ENCODE results near the gene ADAM19.

ADAM19 gene

GRCh38 chr5:157481265-157481664 is 94.3 kb downstream of the ADAM19 start:
- H3K27ac ChIP-seq (ENCODE audit: low read depth, low read length): no peak overlapping the region
- no peak overlapping the region for H2AFZ ChIP-seq (ENCODE audit: low read length, unreplicated experiment)
- H3K36me3 ChIP-seq (ENCODE audit: insufficient read depth, low read length): no peaks in the 10 kb centered on the region
- no peaks in the 10 kb centered on the region for H3K79me2 ChIP-seq (ENCODE audit: control insufficient read depth, insufficient read depth, low read length, unreplicated experiment)
- H3K27me3 ChIP-seq (ENCODE audit: insufficient read depth, low read length): no peaks in the 10 kb centered on the region
- H3K4me3 ChIP-seq (ENCODE audit: low read depth, low read length): no peak overlapping the region
- no peaks in the 10 kb centered on the region for H3K4me1 ChIP-seq (ENCODE audit: control insufficient read depth, insufficient read depth, low read length, unreplicated experiment)

GRCh38 chr5:157479612-157480510 is 95.7 kb downstream of the ADAM19 start:
- Histone ChIP-seq H3K4me1 (ENCODE audit: control insufficient read depth, insufficient read depth, low read length, unreplicated experiment) (no peaks in the 10 kb centered on the region), H3K36me3 (ENCODE audit: insufficient read depth, low read length) (no peaks in the 10 kb centered on the region), H3K27me3 (ENCODE audit: insufficient read depth, low read length) (no peaks in the 10 kb centered on the region), H3K27ac (ENCODE audit: low read depth, low read length) (no peak overlapping the region), H3K79me2 (ENCODE audit: control insufficient read depth, insufficient read depth, low read length, unreplicated experiment) (no peaks in the 10 kb centered on the region), H2AFZ (ENCODE audit: low read length, unreplicated experiment) (no peak overlapping the region), H3K4me3 (ENCODE audit: low read depth, low read length) (no peak overlapping the region)

- H3K36me3 ChIP-seq (ENCODE audit: insufficient read depth, low read length): no peaks in the 10 kb centered on the region
- H3K4me1 ChIP-seq (ENCODE audit: control insufficient read depth, insufficient read depth, low read length, unreplicated experiment): no peaks in the 10 kb centered on the region
Observed at GRCh38 chr5:157479166-157479565, 96.4 kb downstream of the ADAM19 start.

GRCh38 chr5:157478726-157479125 is 96.8 kb downstream of the ADAM19 start:
- Histone ChIP-seq H2AFZ (ENCODE audit: low read length, unreplicated experiment) (no peak overlapping the region), H3K4me3 (ENCODE audit: low read depth, low read length) (no peak overlapping the region), H3K79me2 (ENCODE audit: control insufficient read depth, insufficient read depth, low read length, unreplicated experiment) (no peaks in the 10 kb centered on the region), H3K36me3 (ENCODE audit: insufficient read depth, low read length) (no peaks in the 10 kb centered on the region), H3K4me1 (ENCODE audit: control insufficient read depth, insufficient read depth, low read length, unreplicated experiment) (peaks cover 3% of the 10 kb centered on the region), H3K27ac (ENCODE audit: low read depth, low read length) (no peak overlapping the region), H3K27me3 (ENCODE audit: insufficient read depth, low read length) (no peaks in the 10 kb centered on the region)

More at GRCh38 chr5:157479166-157479565, 96.4 kb downstream of the ADAM19 start:
- Histone ChIP-seq H2AFZ (ENCODE audit: low read length, unreplicated experiment) (no peak overlapping the region), H3K27ac (ENCODE audit: low read depth, low read length) (no peak overlapping the region), H3K79me2 (ENCODE audit: control insufficient read depth, insufficient read depth, low read length, unreplicated experiment) (no peaks in the 10 kb centered on the region), H3K27me3 (ENCODE audit: insufficient read depth, low read length) (no peaks in the 10 kb centered on the region), H3K4me3 (ENCODE audit: low read depth, low read length) (no peak overlapping the region)

GRCh38 chr5:157477814-157478494 is 97.6 kb downstream of the ADAM19 start:
- Histone ChIP-seq H3K79me2 (ENCODE audit: control insufficient read depth, insufficient read depth, low read length, unreplicated experiment) (no peaks in the 10 kb centered on the region), H3K4me1 (ENCODE audit: control insufficient read depth, insufficient read depth, low read length, unreplicated experiment) (peaks cover 9% of the 10 kb centered on the region), H3K27me3 (ENCODE audit: insufficient read depth, low read length) (no peaks in the 10 kb centered on the region), H3K4me3 (ENCODE audit: low read depth, low read length) (no peak overlapping the region), H2AFZ (ENCODE audit: low read length, unreplicated experiment) (no peak overlapping the region), H3K27ac (ENCODE audit: low read depth, low read length) (no peak overlapping the region), H3K36me3 (ENCODE audit: insufficient read depth, low read length) (no peaks in the 10 kb centered on the region)

- Histone ChIP-seq H2AFZ (ENCODE audit: low read length, unreplicated experiment) (no peak overlapping the region), H3K27ac (ENCODE audit: low read depth, low read length) (no peak overlapping the region), H3K4me1 (ENCODE audit: control insufficient read depth, insufficient read depth, low read length, unreplicated experiment) (peaks cover 9% of the 10 kb centered on the region), H3K36me3 (ENCODE audit: insufficient read depth, low read length) (no peaks in the 10 kb centered on the region), H3K4me3 (ENCODE audit: low read depth, low read length) (no peak overlapping the region), H3K79me2 (ENCODE audit: control insufficient read depth, insufficient read depth, low read length, unreplicated experiment) (no peaks in the 10 kb centered on the region), H3K27me3 (ENCODE audit: insufficient read depth, low read length) (no peaks in the 10 kb centered on the region)
Observed at GRCh38 chr5:157476702-157477408, 98.7 kb downstream of the ADAM19 start.

- Histone ChIP-seq H3K27me3 (ENCODE audit: insufficient read depth, low read length) (no peaks in the 10 kb centered on the region), H3K36me3 (ENCODE audit: insufficient read depth, low read length) (no peaks in the 10 kb centered on the region), H3K27ac (ENCODE audit: low read depth, low read length) (no peak overlapping the region), H3K79me2 (ENCODE audit: control insufficient read depth, insufficient read depth, low read length, unreplicated experiment) (no peaks in the 10 kb centered on the region), H3K4me3 (ENCODE audit: low read depth, low read length) (no peak overlapping the region), H3K4me1 (ENCODE audit: control insufficient read depth, insufficient read depth, low read length, unreplicated experiment) (peaks cover 9% of the 10 kb centered on the region), H2AFZ (ENCODE audit: low read length, unreplicated experiment) (no peak overlapping the region)
Observed at GRCh38 chr5:157475432-157475831, 100.1 kb downstream of the ADAM19 start.

GRCh38 chr5:157473383-157474320 is 101.9 kb downstream of the ADAM19 start:
- Histone ChIP-seq H3K27ac (ENCODE audit: low read depth, low read length) (no peak overlapping the region), H3K4me1 (ENCODE audit: control insufficient read depth, insufficient read depth, low read length, unreplicated experiment) (peaks cover 9% of the 10 kb centered on the region), H3K79me2 (ENCODE audit: control insufficient read depth, insufficient read depth, low read length, unreplicated experiment) (no peaks in the 10 kb centered on the region), H3K27me3 (ENCODE audit: insufficient read depth, low read length) (no peaks in the 10 kb centered on the region), H2AFZ (ENCODE audit: low read length, unreplicated experiment) (no peak overlapping the region), H3K36me3 (ENCODE audit: insufficient read depth, low read length) (no peaks in the 10 kb centered on the region), H3K4me3 (ENCODE audit: low read depth, low read length) (no peak overlapping the region)

GRCh38 chr5:157471709-157472108 is 103.9 kb downstream of the ADAM19 start:
- H3K4me1 ChIP-seq (ENCODE audit: control insufficient read depth, insufficient read depth, low read length, unreplicated experiment): peaks cover 9% of the 10 kb centered on the region
- no peak overlapping the region for H3K4me3 ChIP-seq (ENCODE audit: low read depth, low read length)

GRCh38 chr5:157470631-157471030 is 104.9 kb downstream of the ADAM19 start:
- H2AFZ ChIP-seq (ENCODE audit: low read length, unreplicated experiment): no peak overlapping the region
- no peak overlapping the region for H3K27ac ChIP-seq (ENCODE audit: low read depth, low read length)
- H3K4me3 ChIP-seq (ENCODE audit: low read depth, low read length): no peak overlapping the region
- no peaks in the 10 kb centered on the region for H3K27me3 ChIP-seq (ENCODE audit: insufficient read depth, low read length)
- no peaks in the 10 kb centered on the region for H3K36me3 ChIP-seq (ENCODE audit: insufficient read depth, low read length)
- H3K79me2 ChIP-seq (ENCODE audit: control insufficient read depth, insufficient read depth, low read length, unreplicated experiment): no peaks in the 10 kb centered on the region
- peaks cover 9% of the 10 kb centered on the region for H3K4me1 ChIP-seq (ENCODE audit: control insufficient read depth, insufficient read depth, low read length, unreplicated experiment)

More at GRCh38 chr5:157471709-157472108, 103.9 kb downstream of the ADAM19 start:
- Histone ChIP-seq H3K27me3 (ENCODE audit: insufficient read depth, low read length) (no peaks in the 10 kb centered on the region), H3K27ac (ENCODE audit: low read depth, low read length) (no peak overlapping the region), H3K79me2 (ENCODE audit: control insufficient read depth, insufficient read depth, low read length, unreplicated experiment) (no peaks in the 10 kb centered on the region), H2AFZ (ENCODE audit: low read length, unreplicated experiment) (no peak overlapping the region), H3K36me3 (ENCODE audit: insufficient read depth, low read length) (no peaks in the 10 kb centered on the region)

Measured in ACC112 (cell line).